ENCODE measurements around the gene SLIT1. TPM values are rescaled to one million over a fixed set of nuclear protein-coding genes. Genes with fewer than 3 reads are reported as not detected.

The SLIT1 gene
- polyA plus RNA-seq, 1 donor (not counting 4 experiments of a cell fraction or from before 2014, with no cell fraction given), result 0.01 TPM

DNA sequence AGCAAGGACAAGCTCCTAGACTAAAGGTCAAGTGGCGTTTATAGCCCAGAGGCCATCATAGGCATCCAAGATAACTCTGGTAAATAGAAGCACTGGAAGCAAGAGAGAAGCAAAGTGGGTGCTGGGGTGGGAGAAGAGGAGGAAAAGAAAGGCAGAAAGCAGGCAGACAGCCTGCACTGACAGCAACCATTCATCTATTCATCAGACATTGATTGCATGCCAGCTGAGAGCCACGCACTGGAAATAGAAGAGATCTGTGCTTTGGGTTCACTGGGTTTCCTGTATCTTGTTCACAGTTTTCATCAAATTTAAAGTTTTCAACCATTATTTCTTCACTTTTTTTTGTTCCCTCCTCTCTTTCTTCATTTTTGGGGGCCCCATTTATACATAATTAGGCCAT, 4.7 kb upstream of the SLIT1 start:
- Histone ChIP-seq H3K4me3 (ENCODE audit: control insufficient read depth in 2 of 3, extremely low read depth in 1 of 3, insufficient read depth in 2 of 3, low read depth in 1 of 3, low read length in 3 of 3) (no peak overlapping the region), H3K27me3 (ENCODE audit: control insufficient read depth, extremely low read depth, insufficient read depth, low read length) (peaks cover 51% of the 10 kb centered on the region)
- no peak for TF ChIP-seq EZH2 (IDR thresholded peaks at IDR 0.05; ENCODE audit: low read length)
- TF ChIP-seq, protein P1, sequence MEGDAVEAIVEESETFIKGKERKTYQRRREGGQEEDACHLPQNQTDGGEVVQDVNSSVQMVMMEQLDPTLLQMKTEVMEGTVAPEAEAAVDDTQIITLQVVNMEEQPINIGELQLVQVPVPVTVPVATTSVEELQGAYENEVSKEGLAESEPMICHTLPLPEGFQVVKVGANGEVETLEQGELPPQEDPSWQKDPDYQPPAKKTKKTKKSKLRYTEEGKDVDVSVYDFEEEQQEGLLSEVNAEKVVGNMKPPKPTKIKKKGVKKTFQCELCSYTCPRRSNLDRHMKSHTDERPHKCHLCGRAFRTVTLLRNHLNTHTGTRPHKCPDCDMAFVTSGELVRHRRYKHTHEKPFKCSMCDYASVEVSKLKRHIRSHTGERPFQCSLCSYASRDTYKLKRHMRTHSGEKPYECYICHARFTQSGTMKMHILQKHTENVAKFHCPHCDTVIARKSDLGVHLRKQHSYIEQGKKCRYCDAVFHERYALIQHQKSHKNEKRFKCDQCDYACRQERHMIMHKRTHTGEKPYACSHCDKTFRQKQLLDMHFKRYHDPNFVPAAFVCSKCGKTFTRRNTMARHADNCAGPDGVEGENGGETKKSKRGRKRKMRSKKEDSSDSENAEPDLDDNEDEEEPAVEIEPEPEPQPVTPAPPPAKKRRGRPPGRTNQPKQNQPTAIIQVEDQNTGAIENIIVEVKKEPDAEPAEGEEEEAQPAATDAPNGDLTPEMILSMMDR (optimal IDR thresholded peaks at IDR 0.05 in 1 of 3, IDR thresholded peaks at IDR 0.05 in 1 of 3, conservative IDR thresholded peaks at IDR 0.05 in 1 of 3; ENCODE audit: extremely low read depth in 1 of 3, insufficient read depth in 2 of 3, low read length in 3 of 3), result no peak

DNA sequence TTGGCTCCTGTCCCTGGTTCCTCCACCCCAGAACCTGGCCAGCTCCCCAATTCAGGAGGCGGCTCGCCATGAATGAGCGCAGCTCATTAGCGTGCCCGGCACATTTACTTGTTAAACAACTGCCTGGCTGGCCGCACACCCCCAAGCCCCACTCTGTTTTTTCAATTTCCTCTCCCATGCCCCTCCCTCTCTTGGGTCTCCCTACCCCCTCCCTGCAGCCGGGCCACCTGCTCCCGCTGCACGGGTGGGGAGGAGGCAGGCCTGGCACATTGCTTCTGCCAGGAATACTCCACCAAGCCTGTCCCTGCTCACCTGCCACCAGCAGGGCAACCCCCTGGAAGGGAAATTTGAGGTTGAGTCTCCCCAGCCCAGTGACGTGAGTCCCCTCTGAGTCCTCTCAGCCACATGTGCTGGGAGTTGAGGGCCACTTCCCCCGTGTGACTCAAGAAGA, 2.5 kb upstream of the SLIT1 start:
- Histone ChIP-seq H2AFZ (ENCODE audit: control insufficient read depth, low read length) (no peak overlapping the region), H3K9me1 (ENCODE audit: control insufficient read depth, extremely low read depth, insufficient read depth, low read length) (no peaks in the 10 kb centered on the region), H3K9ac (ENCODE audit: control insufficient read depth, extremely low read depth, insufficient read depth, low read length) (no peak overlapping the region), H3K4me3 (ENCODE audit: control insufficient read depth in 2 of 3, extremely low read depth in 1 of 3, insufficient read depth in 2 of 3, low read depth in 1 of 3, low read length in 3 of 3) (no peak overlapping the region), H3K36me3 (ENCODE audit: control insufficient read depth in 2 of 2, extremely low read depth in 1 of 2, insufficient read depth in 2 of 2, low read length in 2 of 2) (no peaks in the 10 kb centered on the region), H3K79me2 (ENCODE audit: control insufficient read depth, insufficient read depth, low read length) (no peaks in the 10 kb centered on the region), H3K9me3 (ENCODE audit: control insufficient read depth, low read depth, low read length) (no peaks in the 10 kb centered on the region), H3K4me1 (ENCODE audit: control insufficient read depth, extremely low read depth, insufficient read depth, low read length) (no peaks in the 10 kb centered on the region), H3K27ac (ENCODE audit: control insufficient read depth, insufficient read depth, low read length) (no peak overlapping the region), H3K27me3 (ENCODE audit: control insufficient read depth, extremely low read depth, insufficient read depth, low read length) (peaks cover 67% of the 10 kb centered on the region), H3K4me2 (ENCODE audit: control insufficient read depth, extremely low read depth, insufficient read depth, low read depth, low read length) (no peak overlapping the region), H4K20me1 (ENCODE audit: control insufficient read depth, extremely low read depth, insufficient read depth, low read length) (no peaks in the 10 kb centered on the region)
- no peak for TF ChIP-seq EZH2 (IDR thresholded peaks at IDR 0.05; ENCODE audit: low read length)
- TF ChIP-seq, protein P1 (optimal IDR thresholded peaks at IDR 0.05 in 1 of 3, IDR thresholded peaks at IDR 0.05 in 1 of 3, conservative IDR thresholded peaks at IDR 0.05 in 1 of 3; ENCODE audit: extremely low read depth in 1 of 3, insufficient read depth in 2 of 3, low read length in 3 of 3), result no peak
- FAIRE-seq, result no peak
- dilution Hi-C loops (cut with MboI; ENCODE audit: extremely low pct_ligation_motif_present, low sequenced_read_pairs), result no loop called here
- DNase-seq (ENCODE audit: low read depth, low spot score), result no peak

More for the DNA sequence above, 4.7 kb upstream of the SLIT1 start:
- Histone ChIP-seq H3K4me1 (ENCODE audit: control insufficient read depth, extremely low read depth, insufficient read depth, low read length) (no peaks in the 10 kb centered on the region), H3K9me3 (ENCODE audit: control insufficient read depth, low read depth, low read length) (no peaks in the 10 kb centered on the region), H3K9me1 (ENCODE audit: control insufficient read depth, extremely low read depth, insufficient read depth, low read length) (no peaks in the 10 kb centered on the region), H2AFZ (ENCODE audit: control insufficient read depth, low read length) (no peak overlapping the region), H4K20me1 (ENCODE audit: control insufficient read depth, extremely low read depth, insufficient read depth, low read length) (no peaks in the 10 kb centered on the region), H3K36me3 (ENCODE audit: control insufficient read depth in 2 of 2, extremely low read depth in 1 of 2, insufficient read depth in 2 of 2, low read length in 2 of 2) (no peaks in the 10 kb centered on the region), H3K4me2 (ENCODE audit: control insufficient read depth, extremely low read depth, insufficient read depth, low read depth, low read length) (no peak overlapping the region), H3K27ac (ENCODE audit: control insufficient read depth, insufficient read depth, low read length) (no peak overlapping the region), H3K79me2 (ENCODE audit: control insufficient read depth, insufficient read depth, low read length) (no peaks in the 10 kb centered on the region), H3K9ac (ENCODE audit: control insufficient read depth, extremely low read depth, insufficient read depth, low read length) (no peak overlapping the region)
- dilution Hi-C loops (cut with MboI; ENCODE audit: extremely low pct_ligation_motif_present, low sequenced_read_pairs), result no loop called here
- no peak for FAIRE-seq
- no peak for DNase-seq (ENCODE audit: low read depth, low spot score)

Measured in keratinocyte (primary cell).